ENCODE measurements around the gene ANTKMT.

DNA sequence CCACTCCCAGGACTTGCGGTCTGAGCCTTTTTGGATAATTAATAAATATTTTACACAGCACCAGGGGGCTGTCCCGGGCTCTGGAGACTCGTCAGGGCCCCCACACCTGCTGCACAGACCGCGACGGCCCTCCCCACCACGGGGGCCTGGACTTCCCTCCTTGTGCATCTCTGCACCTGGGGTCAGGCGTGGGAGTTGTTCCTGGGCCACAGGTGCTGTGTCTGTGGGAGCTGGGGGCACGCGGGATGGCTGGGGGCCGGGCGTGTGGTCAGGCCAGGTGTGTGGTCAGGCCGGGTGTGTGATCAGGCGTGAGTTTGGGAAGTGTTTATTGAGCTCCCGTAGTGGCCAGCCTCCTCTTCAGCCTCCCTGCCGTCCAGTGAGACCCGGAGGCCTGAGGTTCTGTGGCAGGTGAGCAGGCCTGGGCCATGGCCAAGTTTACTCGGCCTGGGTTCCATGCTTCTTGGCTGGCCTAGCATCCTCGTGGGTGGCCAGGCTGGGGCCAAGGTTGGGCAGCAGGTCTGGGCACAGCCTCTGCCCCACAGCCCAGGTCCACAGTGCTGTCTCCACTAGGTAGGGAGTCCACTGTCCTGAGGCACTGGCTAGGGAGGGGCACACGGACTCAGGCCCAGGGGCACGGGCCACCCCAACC is 42.6 kb upstream of the ANTKMT start:
- TF ChIP-seq, protein P1, sequence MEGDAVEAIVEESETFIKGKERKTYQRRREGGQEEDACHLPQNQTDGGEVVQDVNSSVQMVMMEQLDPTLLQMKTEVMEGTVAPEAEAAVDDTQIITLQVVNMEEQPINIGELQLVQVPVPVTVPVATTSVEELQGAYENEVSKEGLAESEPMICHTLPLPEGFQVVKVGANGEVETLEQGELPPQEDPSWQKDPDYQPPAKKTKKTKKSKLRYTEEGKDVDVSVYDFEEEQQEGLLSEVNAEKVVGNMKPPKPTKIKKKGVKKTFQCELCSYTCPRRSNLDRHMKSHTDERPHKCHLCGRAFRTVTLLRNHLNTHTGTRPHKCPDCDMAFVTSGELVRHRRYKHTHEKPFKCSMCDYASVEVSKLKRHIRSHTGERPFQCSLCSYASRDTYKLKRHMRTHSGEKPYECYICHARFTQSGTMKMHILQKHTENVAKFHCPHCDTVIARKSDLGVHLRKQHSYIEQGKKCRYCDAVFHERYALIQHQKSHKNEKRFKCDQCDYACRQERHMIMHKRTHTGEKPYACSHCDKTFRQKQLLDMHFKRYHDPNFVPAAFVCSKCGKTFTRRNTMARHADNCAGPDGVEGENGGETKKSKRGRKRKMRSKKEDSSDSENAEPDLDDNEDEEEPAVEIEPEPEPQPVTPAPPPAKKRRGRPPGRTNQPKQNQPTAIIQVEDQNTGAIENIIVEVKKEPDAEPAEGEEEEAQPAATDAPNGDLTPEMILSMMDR (conservative IDR thresholded peaks at IDR 0.05 in 1 of 2, IDR thresholded peaks at IDR 0.05 in 1 of 2; ENCODE audit: low read depth in 1 of 2, low read length in 2 of 2): no peak
- TF ChIP-seq EZH2 (IDR thresholded peaks at IDR 0.05; ENCODE audit: low read length, missing control alignments): no peak

Measured in fibroblast of lung (primary cell).